COLO829 (cell line): ENCODE data around the gene GLTP.
"Not testable (repeated sequence)": the region's sequence is repeated elsewhere in the genome, so short reads cannot be mapped to it uniquely, and the experiment has no call there.

Experiments
- DNase-seq: peaks from one replicate; pipeline ENCODE4 v3.0.0; 2012; ENCODE audit warnings: low spot score

The GLTP gene

GRCh38 chr12:109877504-109878246 is 2.7 kb downstream of the GLTP start:
- DNase-seq, result no peak

GRCh38 chr12:109876406-109876805 is 3.9 kb downstream of the GLTP start:
- no peak for DNase-seq

- DNase-seq, result no peak
Measured at GRCh38 chr12:109875572-109876131, 4.7 kb downstream of the GLTP start.

GRCh38 chr12:109873653-109874052 is 6.7 kb downstream of the GLTP start:
- DNase-seq, result no peak

GRCh38 chr12:109871668-109872314 is 8.6 kb downstream of the GLTP start:
- DNase-seq, result peak; percentile 23

GRCh38 chr12:109870648-109871047 is 9.7 kb downstream of the GLTP start:
- no peak for DNase-seq

- no peak for DNase-seq
Measured at GRCh38 chr12:109868182-109869051, 11.9 kb downstream of the GLTP start.

GRCh38 chr12:109864916-109865315 is 15.4 kb downstream of the GLTP start:
- no peak for DNase-seq

GRCh38 chr12:109863847-109864712 is 16.3 kb downstream of the GLTP start:
- DNase-seq, result no peak

GRCh38 chr12:109862491-109862890 is 17.9 kb downstream of the GLTP start:
- not testable (repeated sequence) for DNase-seq

GRCh38 chr12:109861689-109862314 is 18.5 kb downstream of the GLTP start:
- no peak for DNase-seq

- no peak for DNase-seq
Measured at GRCh38 chr12:109860977-109861376, 19.4 kb downstream of the GLTP start.

- DNase-seq, result no peak
Measured at GRCh38 chr12:109858764-109859163, 21.6 kb downstream of the GLTP start.

- DNase-seq, result no peak
Measured at GRCh38 chr12:109857715-109858114, 22.6 kb downstream of the GLTP start.

GRCh38 chr12:109855377-109855776 is 25.0 kb downstream of the GLTP start:
- DNase-seq, result no peak

- DNase-seq, result not testable (repeated sequence)
Measured at GRCh38 chr12:109850518-109850917, 29.8 kb downstream of the GLTP start.

- no peak for DNase-seq
Measured at GRCh38 chr12:109847142-109847735, 33.1 kb downstream of the GLTP start.

GRCh38 chr12:109845824-109846205 is 34.5 kb downstream of the GLTP start:
- DNase-seq, result no peak

- DNase-seq, result peak; percentile 90
Measured at GRCh38 chr12:109844983-109845823, 35.1 kb downstream of the GLTP start.

- DNase-seq, result no peak
Measured at GRCh38 chr12:109844091-109844490, 36.2 kb downstream of the GLTP start.
